SH-SY5Y (cell line): ENCODE data around the gene OTOGL.

Source experiments
- GATA2 ChIP-seq: IDR thresholded peaks from 2 replicates; pipeline ENCODE4 v1.6.1; 2011; ENCODE audit warnings: mild to moderate bottlenecking, low read depth, low read length
- GATA3 ChIP-seq: IDR thresholded peaks from 2 replicates; pipeline ENCODE4 v1.6.1; 2011; ENCODE audit warnings: low read depth, mild to moderate bottlenecking, low read length, moderate library complexity

GRCh38 chr12:80316222-80316621 lies 216.9 kb downstream of the OTOGL start:
- no peak for TF ChIP-seq GATA2
- no peak for TF ChIP-seq GATA3
